ENCODE data around the gene THRB.

THRB gene

GRCh38 chr3:24168977-24169376, 325.7 kb downstream of the THRB start:
- no peaks in the 10 kb centered on the region for H3K79me2 ChIP-seq (ENCODE audit: insufficient read depth, low read length)
- H3K27me3 ChIP-seq (ENCODE audit: insufficient read depth, low read length) = no peaks in the 10 kb centered on the region
- H3K36me3 ChIP-seq (ENCODE audit: insufficient read depth, low read length) = no peaks in the 10 kb centered on the region
- no peaks in the 10 kb centered on the region for H3F3A ChIP-seq (ENCODE audit: insufficient read depth, low read length)
- no peak overlapping the region for H3K4me2 ChIP-seq (ENCODE audit: low read length)
- H3K9me2 ChIP-seq (ENCODE audit: low read depth, low read length) = no peaks in the 10 kb centered on the region
- H3K4me3 ChIP-seq (ENCODE audit: low read depth, low read length, poor library complexity, severe bottlenecking) = no peak overlapping the region
- H3K27ac ChIP-seq (ENCODE audit: low read depth, low read length, poor library complexity, severe bottlenecking) = no peak overlapping the region
- no peaks in the 10 kb centered on the region for H3K9me3 ChIP-seq (ENCODE audit: low read length)
- no peak overlapping the region for H2AFZ ChIP-seq (ENCODE audit: low read length)
- H3K4me1 ChIP-seq (ENCODE audit: insufficient read depth, low read length, severe bottlenecking) = no peaks in the 10 kb centered on the region
- TF ChIP-seq CTCF (IDR thresholded peaks at IDR 0.05; ENCODE audit: low read length) (no peak), EZH2 (IDR thresholded peaks at IDR 0.05; ENCODE audit: borderline replicate concordance, low read length) (no peak)
- no peak overlapping the region for H3K9ac ChIP-seq (ENCODE audit: low read length)
- H4K20me1 ChIP-seq (ENCODE audit: insufficient read depth, low read length) = no peaks in the 10 kb centered on the region

- Histone ChIP-seq H3K27me3 (ENCODE audit: insufficient read depth, low read length) (no peaks in the 10 kb centered on the region), H3K4me2 (ENCODE audit: low read length) (no peak overlapping the region), H3F3A (ENCODE audit: insufficient read depth, low read length) (no peaks in the 10 kb centered on the region), H3K79me2 (ENCODE audit: insufficient read depth, low read length) (no peaks in the 10 kb centered on the region), H3K9me3 (ENCODE audit: low read length) (no peaks in the 10 kb centered on the region), H3K4me1 (ENCODE audit: insufficient read depth, low read length, severe bottlenecking) (no peaks in the 10 kb centered on the region), H2AFZ (ENCODE audit: low read length) (no peak overlapping the region), H4K20me1 (ENCODE audit: insufficient read depth, low read length) (no peaks in the 10 kb centered on the region), H3K9me2 (ENCODE audit: low read depth, low read length) (no peaks in the 10 kb centered on the region), H3K27ac (ENCODE audit: low read depth, low read length, poor library complexity, severe bottlenecking) (no peak overlapping the region), H3K4me3 (ENCODE audit: low read depth, low read length, poor library complexity, severe bottlenecking) (no peak overlapping the region), H3K9ac (ENCODE audit: low read length) (no peak overlapping the region), H3K36me3 (ENCODE audit: insufficient read depth, low read length) (no peaks in the 10 kb centered on the region)
- TF ChIP-seq CTCF (IDR thresholded peaks at IDR 0.05; ENCODE audit: low read length) (no peak), EZH2 (IDR thresholded peaks at IDR 0.05; ENCODE audit: borderline replicate concordance, low read length) (no peak)
Observed at GRCh38 chr3:24167429-24167828, 327.2 kb downstream of the THRB start.

GRCh38 chr3:24166515-24166914, 328.1 kb downstream of the THRB start:
- Histone ChIP-seq H3K36me3 (ENCODE audit: insufficient read depth, low read length) (no peaks in the 10 kb centered on the region), H3K9me2 (ENCODE audit: low read depth, low read length) (no peaks in the 10 kb centered on the region), H3K27me3 (ENCODE audit: insufficient read depth, low read length) (no peaks in the 10 kb centered on the region), H3K4me2 (ENCODE audit: low read length) (no peak overlapping the region), H3K79me2 (ENCODE audit: insufficient read depth, low read length) (no peaks in the 10 kb centered on the region), H3K9ac (ENCODE audit: low read length) (no peak overlapping the region), H3K4me3 (ENCODE audit: low read depth, low read length, poor library complexity, severe bottlenecking) (no peak overlapping the region), H4K20me1 (ENCODE audit: insufficient read depth, low read length) (no peaks in the 10 kb centered on the region), H3K4me1 (ENCODE audit: insufficient read depth, low read length, severe bottlenecking) (no peaks in the 10 kb centered on the region), H2AFZ (ENCODE audit: low read length) (no peak overlapping the region), H3K9me3 (ENCODE audit: low read length) (no peaks in the 10 kb centered on the region), H3F3A (ENCODE audit: insufficient read depth, low read length) (no peaks in the 10 kb centered on the region), H3K27ac (ENCODE audit: low read depth, low read length, poor library complexity, severe bottlenecking) (no peak overlapping the region)
- TF ChIP-seq EZH2 (IDR thresholded peaks at IDR 0.05; ENCODE audit: borderline replicate concordance, low read length) = no peak
- TF ChIP-seq CTCF (IDR thresholded peaks at IDR 0.05; ENCODE audit: low read length) = no peak
